Hepatic stellate cell (primary cell): Measurements from ENCODE around the gene THBS1.
A peak's percentile ranks its signal among the peaks of the same experiment; 100 is the strongest.

ENCODE experiments used
- DNase-seq: peaks from one replicate; pipeline ENCODE4 v3.0.0; 2011; ENCODE audit warnings: low spot score

Gene THBS1

DNA sequence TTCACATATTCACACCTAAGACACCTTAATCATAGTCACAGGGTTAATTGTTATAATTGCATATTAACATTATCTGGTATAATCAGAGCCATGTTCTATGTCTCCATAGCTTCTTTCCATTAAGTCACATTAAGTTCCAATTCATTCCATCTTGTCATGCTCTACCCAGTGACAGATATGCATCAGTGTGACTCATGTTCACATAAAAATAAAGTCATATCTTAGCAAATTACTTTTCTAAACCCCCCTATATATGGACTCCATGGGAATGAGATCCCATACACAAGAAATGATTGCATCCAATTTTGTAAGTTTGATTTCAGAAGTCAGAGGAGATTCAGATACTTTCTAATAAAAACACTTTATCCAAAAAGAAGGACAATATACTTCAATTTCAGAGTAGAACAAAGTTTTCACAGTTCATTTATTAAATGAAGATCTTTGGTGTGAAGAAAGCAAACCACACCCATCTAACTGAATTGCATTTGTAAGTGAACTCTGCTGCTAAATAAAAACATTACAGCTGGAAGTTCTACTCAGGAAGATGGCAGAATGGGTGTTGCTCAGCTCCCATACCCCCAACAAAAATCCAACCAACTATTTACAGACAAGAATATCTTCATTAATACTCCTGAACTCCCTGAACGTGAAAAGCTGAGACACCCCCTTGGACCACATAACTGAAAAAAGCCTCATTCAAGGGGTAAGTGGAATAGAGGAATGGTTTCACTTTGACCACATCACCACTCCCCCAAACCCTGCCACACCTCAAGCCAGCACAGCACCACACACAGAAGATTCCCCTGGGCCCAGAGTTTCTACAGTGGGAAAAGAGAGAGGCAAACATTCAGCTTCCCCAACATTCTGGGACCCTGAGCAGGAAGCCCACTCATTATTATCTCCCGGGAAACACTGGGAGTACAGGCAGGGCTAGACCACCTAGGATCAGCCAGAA, 27.6 kb downstream of the THBS1 start:
- DNase-seq, result no peak

DNA sequence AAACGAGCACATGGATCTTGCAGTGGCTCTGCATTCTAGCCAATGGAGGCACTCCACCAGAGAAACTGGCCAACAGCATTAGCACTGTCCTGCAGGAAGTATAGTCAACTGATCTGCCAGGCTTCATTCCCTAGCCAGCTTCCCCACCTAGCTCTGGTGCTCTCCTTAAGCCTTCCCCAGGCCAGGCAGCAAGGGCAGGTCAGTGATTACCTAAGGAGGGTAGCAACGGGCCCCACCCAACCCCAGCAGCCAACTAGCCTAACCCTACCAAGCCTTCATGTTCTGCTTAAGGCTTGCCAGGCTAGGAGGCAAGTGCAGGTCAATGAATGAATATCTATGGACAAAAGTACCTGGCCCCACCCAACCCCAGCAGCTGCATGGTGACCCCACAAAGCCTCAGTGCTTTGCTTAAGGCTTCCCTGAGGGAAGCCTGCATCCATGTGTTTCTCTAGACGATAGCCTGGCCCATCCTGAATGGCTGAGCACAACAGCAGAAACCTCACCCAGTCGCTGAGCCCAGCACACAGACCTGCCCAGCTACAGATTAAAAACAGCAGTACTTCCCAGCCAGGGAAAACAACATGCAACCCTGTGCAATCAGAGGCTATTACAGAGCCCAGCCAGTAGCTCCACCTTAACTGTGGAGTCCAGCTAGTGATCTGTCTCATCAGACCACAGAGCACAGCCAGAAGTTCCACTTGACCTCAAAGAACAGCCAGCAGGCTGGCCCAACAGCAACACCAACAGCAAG, 28.5 kb downstream of the THBS1 start:
- DNase-seq, result no peak

DNA sequence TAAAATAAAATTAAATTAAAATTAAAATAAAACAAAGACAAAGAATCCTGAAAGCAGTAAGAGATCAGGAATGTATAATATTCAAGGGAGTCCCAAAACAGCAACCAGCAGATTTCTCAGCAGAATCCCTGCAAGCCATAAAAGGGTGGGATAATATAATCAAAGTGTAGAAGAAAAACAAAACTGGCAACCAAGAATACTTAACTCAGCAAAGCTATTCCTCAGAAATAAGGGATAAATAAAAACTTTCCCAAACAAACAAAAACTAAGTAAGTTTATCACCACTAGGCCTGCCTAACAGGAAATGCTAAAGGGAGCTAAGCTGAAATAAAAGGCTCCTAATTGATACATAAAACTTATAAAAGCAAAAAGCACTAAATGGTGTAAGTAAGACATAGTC, 29.8 kb downstream of the THBS1 start:
- DNase-seq, result no peak

DNA sequence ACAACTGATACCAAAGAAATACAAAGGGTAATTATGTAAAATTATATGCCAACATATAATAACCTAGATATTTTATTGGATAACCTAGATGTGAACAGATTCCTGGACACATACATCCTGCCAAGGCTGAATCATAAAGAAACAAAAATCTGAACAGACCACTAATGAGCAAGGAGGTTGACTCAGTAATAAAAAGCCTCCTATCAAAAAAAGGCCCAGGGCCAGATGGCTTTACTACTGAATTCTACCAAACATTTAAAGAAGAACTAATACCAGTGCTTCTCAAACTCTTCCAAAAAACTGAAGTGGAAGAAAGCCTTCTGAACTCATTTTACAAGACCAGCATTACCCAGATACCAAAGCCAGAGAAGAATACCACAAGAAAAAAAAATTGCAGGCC, 32.4 kb downstream of the THBS1 start:
- DNase-seq, result no peak

- no peak for DNase-seq
Measured at GRCh38 chr15:39613861-39614260, 33.0 kb downstream of the THBS1 start.

DNA sequence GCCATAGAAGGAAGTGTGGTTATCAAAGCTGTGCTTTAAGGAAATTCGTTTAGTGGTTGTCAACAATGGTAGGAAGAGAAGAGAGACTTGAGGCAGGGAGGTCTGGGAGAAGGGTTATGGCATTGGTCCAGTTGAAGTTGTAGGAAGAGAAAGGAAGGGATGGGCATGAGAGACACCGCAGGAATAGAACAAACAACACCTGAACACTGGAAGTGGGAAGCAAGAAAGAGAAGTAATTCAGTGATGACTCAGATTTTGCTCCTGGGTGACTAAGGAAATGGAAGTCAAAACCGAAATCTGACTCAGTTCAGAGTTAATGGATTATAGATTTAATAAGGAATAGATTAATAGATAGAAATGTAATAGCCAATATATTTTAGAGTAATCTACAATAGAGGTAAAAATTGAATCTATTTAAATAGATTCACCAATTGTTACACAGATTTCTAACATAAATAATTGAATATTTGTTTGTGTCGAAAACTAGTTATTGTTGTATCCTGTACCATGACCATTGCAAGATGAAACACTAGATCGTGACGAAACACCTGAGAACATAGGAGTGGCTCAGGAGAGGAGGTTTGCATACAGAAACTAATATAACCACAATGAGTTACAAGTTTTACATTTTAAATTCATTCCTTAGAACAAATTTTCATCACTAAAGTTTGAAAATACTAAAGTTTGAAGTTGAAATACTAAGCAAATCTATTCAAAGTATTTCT, 36.0 kb downstream of the THBS1 start:
- DNase-seq, result no peak

- DNase-seq, result no peak
Measured at GRCh38 chr15:39618063-39618823, 37.4 kb downstream of the THBS1 start.

DNA sequence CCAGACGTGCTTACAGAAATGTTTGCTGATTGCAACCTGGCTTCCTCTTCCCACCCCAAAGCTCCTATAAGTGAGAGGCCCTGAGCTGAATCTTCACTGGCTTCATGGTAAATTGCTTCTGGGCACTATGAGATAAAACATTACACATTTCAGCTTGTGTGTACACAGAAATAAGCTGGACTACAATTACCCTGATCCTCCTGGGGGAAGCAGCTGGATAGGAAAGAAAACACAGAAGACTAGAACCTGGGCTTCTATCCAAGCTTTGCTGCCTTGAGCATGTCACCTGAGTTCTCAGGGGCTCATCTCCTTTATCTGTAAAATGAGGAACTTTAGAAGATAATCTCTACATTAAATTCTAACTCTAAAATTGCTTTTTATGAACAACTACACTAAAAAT, 40.3 kb downstream of the THBS1 start:
- no peak for DNase-seq

GRCh38 chr15:39621976-39622375, 41.1 kb downstream of the THBS1 start:
- DNase-seq, result no peak

DNA sequence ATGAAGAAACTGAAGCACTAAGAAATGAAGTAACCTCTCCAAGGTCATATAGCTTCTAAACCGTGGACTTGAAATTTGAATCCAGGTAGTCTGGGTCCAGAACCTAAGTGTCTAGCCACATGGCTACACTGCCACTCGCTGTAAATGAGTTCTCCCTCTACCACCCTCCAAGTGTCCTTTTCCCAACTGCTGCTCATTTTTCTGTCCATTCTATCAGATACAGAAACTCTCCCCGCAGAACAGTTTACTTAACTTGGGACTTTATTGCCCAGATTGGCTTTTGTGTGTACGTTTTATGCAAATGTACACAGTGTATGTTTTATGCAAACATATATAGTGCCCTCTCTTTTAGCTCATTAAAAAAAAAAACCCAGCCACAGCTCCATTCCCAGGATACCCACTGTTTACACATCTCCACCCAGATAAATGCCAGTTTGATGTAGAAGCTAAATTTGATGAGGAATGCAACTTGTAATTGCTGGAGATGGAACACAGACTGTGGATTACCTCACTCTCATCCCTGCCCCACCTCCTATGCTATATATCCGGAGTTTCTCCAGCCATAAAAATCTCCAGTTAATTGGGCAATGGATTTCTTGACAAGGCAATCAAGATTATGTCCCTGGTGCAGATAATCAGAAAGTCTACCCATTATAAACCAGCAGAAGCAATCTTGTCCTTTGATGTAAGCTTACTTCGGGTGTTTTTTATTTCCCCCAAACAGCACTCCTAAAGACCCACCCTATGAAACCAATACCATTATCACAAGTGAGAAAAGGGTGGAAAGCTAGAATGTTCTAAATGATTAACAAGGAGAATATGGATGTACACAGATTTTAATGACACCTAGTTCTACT, 42.0 kb downstream of the THBS1 start:
- DNase-seq, result no peak

DNA sequence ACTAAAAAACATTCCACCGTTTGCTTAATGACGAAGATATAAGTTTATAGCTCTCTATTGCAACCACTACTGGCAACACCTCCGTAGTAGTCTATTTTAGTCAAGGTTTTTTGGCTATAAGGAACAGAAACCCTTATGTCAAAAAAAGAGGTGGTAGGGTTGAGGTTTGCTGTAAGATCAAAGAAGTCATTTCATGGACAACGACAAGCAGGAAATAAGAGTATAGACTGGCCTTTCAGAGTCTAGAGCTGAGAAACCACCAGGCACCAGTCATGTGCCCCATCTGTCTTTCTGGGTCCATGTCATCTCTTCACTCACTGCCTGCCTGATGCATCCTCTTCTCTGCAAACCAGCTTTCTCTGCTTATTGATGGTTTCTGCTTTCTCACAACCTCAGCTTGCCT, 42.7 kb downstream of the THBS1 start:
- DNase-seq, result no peak

DNA sequence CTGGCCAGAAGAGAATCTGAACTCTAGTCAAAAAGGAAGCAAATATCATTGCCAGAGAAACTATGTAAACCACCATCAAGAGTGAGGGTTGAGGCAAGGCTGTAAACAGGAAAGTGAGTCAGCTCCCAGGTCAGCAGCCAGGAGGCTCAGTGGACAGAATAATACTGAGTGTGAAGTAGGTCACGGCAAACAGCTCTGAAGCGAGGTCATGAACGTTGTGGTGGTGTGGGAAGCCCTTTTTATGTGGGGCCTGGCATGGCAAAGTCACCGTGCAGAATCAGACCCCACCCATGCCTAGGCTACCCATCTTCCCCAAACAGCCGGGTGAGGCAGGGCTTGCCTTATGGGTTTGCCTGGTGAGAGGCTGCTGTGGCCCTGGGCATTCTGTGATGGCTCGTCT, 43.9 kb downstream of the THBS1 start:
- peak; percentile 50 for DNase-seq

DNA sequence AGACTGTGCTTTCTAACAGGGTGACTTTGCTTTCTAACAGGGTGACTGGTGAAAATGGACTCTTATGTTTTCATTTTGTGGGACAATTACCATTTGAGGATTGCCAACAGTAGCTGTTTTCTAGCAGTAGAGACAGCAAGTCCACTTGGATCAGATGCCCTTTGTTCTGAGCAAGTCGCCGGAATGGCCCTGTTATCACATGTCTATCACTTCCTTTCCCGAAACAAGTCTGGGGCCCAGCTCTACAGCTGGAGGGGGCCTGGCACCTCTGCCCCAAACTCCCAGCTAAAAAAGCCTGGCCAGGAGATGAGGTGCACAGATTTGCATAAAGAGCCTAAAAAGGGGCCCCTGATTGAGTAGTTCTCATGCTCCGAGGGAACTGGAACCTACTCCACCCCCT, 44.6 kb downstream of the THBS1 start:
- DNase-seq, result no peak

GRCh38 chr15:39625856-39626255, 45.0 kb downstream of the THBS1 start:
- no peak for DNase-seq

- no peak for DNase-seq
Measured at GRCh38 chr15:39627451-39628143, 46.7 kb downstream of the THBS1 start.

DNA sequence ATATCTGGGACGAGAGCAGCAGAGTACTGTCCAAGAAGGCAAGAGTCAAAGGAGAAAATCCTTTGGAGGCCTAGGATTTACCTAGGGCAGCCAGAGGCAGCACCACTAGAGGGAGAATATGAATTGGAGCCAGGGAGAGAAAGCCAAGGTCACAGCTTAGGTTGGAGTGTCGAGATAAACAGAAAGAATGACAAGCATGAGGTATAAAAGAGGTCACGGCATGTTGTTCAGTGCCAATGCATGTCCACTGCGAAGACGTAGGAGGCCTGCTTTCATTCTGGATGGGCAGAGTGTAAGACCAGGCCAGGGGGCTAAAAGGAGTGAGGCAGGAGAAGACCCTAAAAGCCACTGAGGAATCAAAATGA, 47.2 kb downstream of the THBS1 start:
- no peak for DNase-seq

GRCh38 chr15:39628546-39629257, 47.8 kb downstream of the THBS1 start:
- no peak for DNase-seq

DNA sequence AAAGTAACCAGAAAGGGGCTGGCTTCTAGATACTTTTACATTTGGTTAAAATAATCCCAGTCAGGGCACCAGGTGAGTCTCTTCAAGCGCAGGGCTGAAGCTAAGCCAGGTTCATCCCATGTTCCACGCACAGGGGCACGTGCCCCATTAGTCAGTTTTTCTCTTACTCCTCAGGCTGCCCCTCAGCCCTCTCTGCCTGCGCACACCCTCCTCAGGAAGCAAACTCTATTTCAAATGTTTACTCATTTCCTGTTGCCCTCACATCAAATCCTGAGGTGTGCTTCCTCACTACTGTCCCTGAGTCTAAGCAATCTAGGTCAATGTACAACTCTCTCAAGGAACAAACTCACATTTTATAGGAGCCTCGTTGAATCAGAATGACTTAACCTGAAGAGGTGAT, 48.5 kb downstream of the THBS1 start:
- no peak for DNase-seq

DNA sequence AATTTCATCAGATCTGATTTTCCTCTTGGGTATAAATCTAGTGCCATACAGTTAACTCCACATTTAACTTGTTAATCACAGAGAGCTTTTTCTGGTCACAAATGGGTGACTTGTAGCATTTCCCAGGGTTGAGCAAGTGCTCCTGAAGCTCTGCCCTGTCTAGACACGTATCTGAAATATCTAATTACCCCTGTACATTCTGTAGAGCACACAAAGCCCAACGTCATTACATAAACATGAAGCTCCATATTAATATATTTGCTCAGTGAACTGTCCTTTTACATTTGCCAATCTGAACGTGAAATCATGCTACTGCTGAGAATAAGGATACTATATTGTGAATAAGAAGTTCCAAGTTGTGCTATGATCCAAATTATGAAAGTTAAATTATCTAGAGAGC, 49.0 kb downstream of the THBS1 start:
- DNase-seq, result no peak

- DNase-seq, result no peak
Measured at GRCh38 chr15:39631357-39631756, 50.5 kb downstream of the THBS1 start.
